ENCODE results near the gene PPP2R5E.

GRCh38 chr14:63474844-63475243 lies 68.3 kb downstream of the PPP2R5E start:
- no peak for TF ChIP-seq CTCF (IDR thresholded peaks at IDR 0.05; ENCODE audit: low read depth, low read length)
- no peak for TF ChIP-seq MAX (IDR thresholded peaks at IDR 0.05; ENCODE audit: low read depth, low read length)
- no peak for TF ChIP-seq POLR2A (IDR thresholded peaks at IDR 0.05; ENCODE audit: extremely low read depth, insufficient read length)

Data from NB4 (cell line).